Stomach (tissue), 4 donors: ENCODE measurements around the gene PGM2.

Source experiments
- EP300 ChIP-seq: sonication (generic); formaldehyde crosslinking; IDR thresholded peaks from one replicate; pipeline ENCODE4 v1.6.1; 2017; ENCODE audit warnings: antibody characterized with exemption
- TF ChIP-seq, protein P1 (sequence below), 7 experiments: fragments of 450-650 bp in 4 of 7; fragments of 200-600 bp in 3 of 7; sonication (generic) in 3 of 7; IDR thresholded peaks; one replicate each; pipeline ENCODE4 v1.5.1; 2016 to 2019; ENCODE audit warnings: antibody characterized with exemption in 7 of 7, control low read depth in 2 of 7, mild to moderate bottlenecking in 1 of 7

DNA sequence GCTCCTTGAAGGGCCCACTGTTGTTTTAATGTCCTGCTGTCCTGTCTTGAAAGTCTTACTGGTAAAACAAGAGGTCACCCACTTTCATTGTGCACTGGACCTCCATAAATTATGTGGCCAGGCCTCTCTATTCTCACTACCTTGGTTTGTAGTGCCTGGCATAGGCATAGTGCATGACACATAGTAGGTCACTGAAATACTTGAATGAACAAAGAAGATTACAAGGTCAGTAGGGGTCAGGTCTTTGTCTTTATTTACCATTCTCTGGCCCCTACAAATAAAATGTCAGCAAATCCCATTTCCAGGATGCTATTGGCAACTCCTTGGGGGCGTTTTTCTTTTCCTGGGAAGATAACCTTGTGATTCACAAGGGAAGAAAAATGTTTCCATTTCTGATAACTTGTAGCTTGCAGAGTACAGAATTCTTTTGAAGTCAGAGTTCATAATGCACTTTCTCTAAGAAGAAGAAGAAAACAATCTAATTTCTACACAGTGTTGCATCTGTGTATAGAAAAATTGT lies 1.4 kb downstream of the PGM2 start:
- TF ChIP-seq, protein P1, sequence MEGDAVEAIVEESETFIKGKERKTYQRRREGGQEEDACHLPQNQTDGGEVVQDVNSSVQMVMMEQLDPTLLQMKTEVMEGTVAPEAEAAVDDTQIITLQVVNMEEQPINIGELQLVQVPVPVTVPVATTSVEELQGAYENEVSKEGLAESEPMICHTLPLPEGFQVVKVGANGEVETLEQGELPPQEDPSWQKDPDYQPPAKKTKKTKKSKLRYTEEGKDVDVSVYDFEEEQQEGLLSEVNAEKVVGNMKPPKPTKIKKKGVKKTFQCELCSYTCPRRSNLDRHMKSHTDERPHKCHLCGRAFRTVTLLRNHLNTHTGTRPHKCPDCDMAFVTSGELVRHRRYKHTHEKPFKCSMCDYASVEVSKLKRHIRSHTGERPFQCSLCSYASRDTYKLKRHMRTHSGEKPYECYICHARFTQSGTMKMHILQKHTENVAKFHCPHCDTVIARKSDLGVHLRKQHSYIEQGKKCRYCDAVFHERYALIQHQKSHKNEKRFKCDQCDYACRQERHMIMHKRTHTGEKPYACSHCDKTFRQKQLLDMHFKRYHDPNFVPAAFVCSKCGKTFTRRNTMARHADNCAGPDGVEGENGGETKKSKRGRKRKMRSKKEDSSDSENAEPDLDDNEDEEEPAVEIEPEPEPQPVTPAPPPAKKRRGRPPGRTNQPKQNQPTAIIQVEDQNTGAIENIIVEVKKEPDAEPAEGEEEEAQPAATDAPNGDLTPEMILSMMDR (IDR thresholded peaks at IDR 0.05) = no peak
- TF ChIP-seq EP300 = no peak
